HEK293 (cell line): ENCODE data around the gene ABCA12.

Experiments used
- CTCF ChIA-PET: fragments of 350-600 bp; formaldehyde crosslinking; extraction: SDS; loops from one replicate; lab custom pipeline; 2021; ENCODE audit warnings: antibody characterized with exemption; lab: Yijun Ruan, JAX
- POLR2A ChIA-PET: fragments of 300-600 bp; formaldehyde crosslinking; extraction: SDS; loops from one replicate; lab custom pipeline; 2020; ENCODE audit warnings: antibody characterized with exemption, inconsistent platforms; lab: Yijun Ruan, JAX
- H3K27ac ChIP-seq: fragments of 200-500 bp; sonication (Bioruptor generic); 2 replicates; pipeline ENCODE4 v1.5.1; 2014; ENCODE audit warnings: low read depth, low read length, control low read depth, inconsistent platforms; ENCODE audit errors: extremely low read depth
- H3K36me3 ChIP-seq, 2 experiments: fragments of 200-500 bp in 1 of 2; sonication (Bioruptor generic) in 1 of 2; 1 replicate in 1 of 2; 2 replicates in 1 of 2; pipeline ENCODE4 v1.5.1; 2014 to 2017; ENCODE audit warnings: inconsistent platforms in 2 of 2, low read length in 2 of 2; ENCODE audit not compliant: control insufficient read depth in 2 of 2, insufficient read depth in 1 of 2
- H3K4me1 ChIP-seq: fragments of 200-500 bp; sonication (Bioruptor generic); 2 replicates; pipeline ENCODE4 v1.5.1; 2014; ENCODE audit warnings: mild to moderate bottlenecking, low read length, inconsistent platforms; ENCODE audit not compliant: control insufficient read depth, insufficient read depth
- H3K4me3 ChIP-seq: 2 replicates; pipeline ENCODE4 v1.5.1; 2011; ENCODE audit warnings: low read depth, mild to moderate bottlenecking, control low read depth, low read length, moderate library complexity
- H3K9me3 ChIP-seq: fragments of 200-500 bp; sonication (Bioruptor generic); 2 replicates; pipeline ENCODE4 v1.5.1; 2014; ENCODE audit warnings: low read depth, low read length, inconsistent platforms; ENCODE audit not compliant: control insufficient read depth, insufficient read depth
- EGR2 ChIP-seq: fragments of 450-650 bp; formaldehyde crosslinking; IDR thresholded peaks from 2 replicates; pipeline ENCODE4 v1.5.1; 2016; ENCODE audit warnings: low read depth, missing biosample characterization, missing genetic modification characterization
- PBX3 ChIP-seq: sonication (generic); formaldehyde crosslinking; IDR thresholded peaks from 2 replicates; pipeline ENCODE4 v1.8.1; 2022; ENCODE audit warnings: mild to moderate bottlenecking, moderate library complexity, missing genetic modification reagents
- SP2 ChIP-seq: fragments of 450-650 bp; formaldehyde crosslinking; IDR thresholded peaks from 2 replicates; pipeline ENCODE4 v1.5.1; 2016; ENCODE audit warnings: missing biosample characterization, missing genetic modification characterization
- ZBTB48 ChIP-seq: fragments of 450-650 bp; formaldehyde crosslinking; IDR thresholded peaks from 2 replicates; pipeline ENCODE4 v1.5.1; 2016; ENCODE audit warnings: missing biosample characterization, missing genetic modification characterization
- ZFP69B ChIP-seq: fragments of 450-650 bp; formaldehyde crosslinking; IDR thresholded peaks from 2 replicates; pipeline ENCODE4 v1.5.1; 2016; ENCODE audit warnings: missing biosample characterization, missing genetic modification characterization
- ZNF114 ChIP-seq: fragments of 450-650 bp; formaldehyde crosslinking; IDR thresholded peaks from 2 replicates; pipeline ENCODE4 v1.5.0; 2017; ENCODE audit warnings: missing biosample characterization, missing genetic modification characterization
- ZNF138 ChIP-seq: fragments of 450-650 bp; formaldehyde crosslinking; IDR thresholded peaks from 2 replicates; pipeline ENCODE4 v1.5.1; 2016; ENCODE audit warnings: missing biosample characterization, missing genetic modification characterization, borderline replicate concordance
- ZNF211 ChIP-seq: fragments of 450-650 bp; formaldehyde crosslinking; IDR thresholded peaks from 2 replicates; pipeline ENCODE4 v1.5.1; 2016; ENCODE audit warnings: low read depth, missing biosample characterization, missing genetic modification characterization
- ZNF23 ChIP-seq: fragments of 450-650 bp; formaldehyde crosslinking; IDR thresholded peaks from 2 replicates; pipeline ENCODE4 v1.5.1; 2016; ENCODE audit warnings: missing biosample characterization, missing genetic modification characterization, borderline replicate concordance
- ZNF239 ChIP-seq: fragments of 450-650 bp; formaldehyde crosslinking; IDR thresholded peaks from 2 replicates; pipeline ENCODE4 v1.5.1; 2016; ENCODE audit warnings: missing biosample characterization, missing genetic modification characterization
- ZNF324 ChIP-seq: fragments of 450-650 bp; formaldehyde crosslinking; IDR thresholded peaks from 2 replicates; pipeline ENCODE4 v1.5.1; 2016; ENCODE audit warnings: missing biosample characterization, missing genetic modification characterization
- ZNF341 ChIP-seq: fragments of 450-650 bp; formaldehyde crosslinking; IDR thresholded peaks from 2 replicates; pipeline ENCODE4; 2016; ENCODE audit warnings: low read depth, missing biosample characterization, missing genetic modification characterization
- ZNF530 ChIP-seq: fragments of 450-650 bp; formaldehyde crosslinking; IDR thresholded peaks from 2 replicates; pipeline ENCODE4 v1.5.1; 2016; ENCODE audit warnings: low read depth, missing biosample characterization, missing genetic modification characterization
- ZNF549 ChIP-seq: fragments of 450-650 bp; IDR thresholded peaks from 2 replicates; pipeline ENCODE4 v1.5.1; 2018; ENCODE audit warnings: missing biosample characterization, missing genetic modification characterization, mild to moderate bottlenecking, inconsistent platforms, moderate library complexity
- ZNF610 ChIP-seq: fragments of 450-650 bp; formaldehyde crosslinking; IDR thresholded peaks from 2 replicates; pipeline ENCODE4 v1.5.1; 2016; ENCODE audit warnings: missing biosample characterization, missing genetic modification characterization, borderline replicate concordance
- ZXDB ChIP-seq: fragments of 450-650 bp; formaldehyde crosslinking; IDR thresholded peaks from 2 replicates; pipeline ENCODE4 v1.5.1; 2016; ENCODE audit warnings: missing biosample characterization, missing genetic modification characterization
- TF ChIP-seq, protein P1 (sequence below): fragments of 450-650 bp; formaldehyde crosslinking; IDR thresholded peaks from 2 replicates; pipeline ENCODE4 v1.5.1; 2016; ENCODE audit warnings: missing biosample characterization, missing genetic modification characterization, borderline replicate concordance

ABCA12 gene

DNA sequence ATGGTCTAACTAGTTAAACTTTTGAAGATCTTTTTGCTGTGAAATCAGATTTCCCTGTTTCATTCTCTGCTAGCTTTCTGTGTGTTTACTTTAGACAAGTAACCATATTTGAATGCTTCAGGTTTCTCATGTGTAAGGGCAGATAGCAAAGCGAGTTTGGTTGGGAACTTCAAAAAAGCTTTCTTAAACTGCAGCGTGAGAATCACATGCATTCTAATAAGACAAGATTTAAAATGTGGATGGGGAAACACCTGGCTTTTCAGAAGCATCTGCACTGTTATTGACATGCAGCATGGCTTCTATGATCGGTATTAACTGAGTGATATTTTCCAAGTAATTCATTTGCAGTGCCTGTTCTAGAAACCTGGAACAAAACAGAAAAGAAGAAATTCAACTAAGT lies 119.3 kb downstream of the ABCA12 start:
- CTCF ChIA-PET: no interaction called here
- Histone ChIP-seq H3K9me3 (no peaks in the 10 kb centered on the region), H3K36me3 (no peaks in the 10 kb centered on the region), H3K4me1 (no peaks in the 10 kb centered on the region), H3K27ac (no peak overlapping the region), H3K4me3 (no peak overlapping the region)
- no peak for TF ChIP-seq SP2 (tag by site-specific recombination)
- no peak for TF ChIP-seq ZNF530 (tag by site-specific recombination)
- TF ChIP-seq ZNF114 (tag by site-specific recombination): no peak
- no peak for TF ChIP-seq ZNF324 (tag by site-specific recombination)
- no peak for TF ChIP-seq PBX3 (CRISPR knock-in tag)
- no peak for TF ChIP-seq ZFP69B
- no peak for TF ChIP-seq ZNF138 (tag by site-specific recombination)
- TF ChIP-seq ZNF239 (tag by site-specific recombination): no peak
- POLR2A ChIA-PET: no interaction called here

- CTCF ChIA-PET: no interaction called here
- H3K27ac ChIP-seq: no peak overlapping the region
- POLR2A ChIA-PET: no interaction called here
- H3K4me3 ChIP-seq: no peak overlapping the region
- H3K4me1 ChIP-seq: no peaks in the 10 kb centered on the region
- TF ChIP-seq, protein P1, sequence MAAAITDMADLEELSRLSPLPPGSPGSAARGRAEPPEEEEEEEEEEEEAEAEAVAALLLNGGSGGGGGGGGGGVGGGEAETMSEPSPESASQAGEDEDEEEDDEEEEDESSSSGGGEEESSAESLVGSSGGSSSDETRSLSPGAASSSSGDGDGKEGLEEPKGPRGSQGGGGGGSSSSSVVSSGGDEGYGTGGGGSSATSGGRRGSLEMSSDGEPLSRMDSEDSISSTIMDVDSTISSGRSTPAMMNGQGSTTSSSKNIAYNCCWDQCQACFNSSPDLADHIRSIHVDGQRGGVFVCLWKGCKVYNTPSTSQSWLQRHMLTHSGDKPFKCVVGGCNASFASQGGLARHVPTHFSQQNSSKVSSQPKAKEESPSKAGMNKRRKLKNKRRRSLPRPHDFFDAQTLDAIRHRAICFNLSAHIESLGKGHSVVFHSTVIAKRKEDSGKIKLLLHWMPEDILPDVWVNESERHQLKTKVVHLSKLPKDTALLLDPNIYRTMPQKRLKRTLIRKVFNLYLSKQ: no peak
- TF ChIP-seq ZBTB48 (tag by site-specific recombination) (no peak), ZNF23 (tag by site-specific recombination) (no peak)
- TF ChIP-seq, all 188 proteins: peak for 0
- Histone ChIP-seq H3K36me3 (no peaks in the 10 kb centered on the region), H3K9me3 (no peaks in the 10 kb centered on the region)
These were observed 123.0 kb downstream of the ABCA12 start for GRCh38 chr2:215015421-215015820.

- ChIA-PET POLR2A (no interaction called here), CTCF (no interaction called here)
- Histone ChIP-seq H3K9me3 (no peaks in the 10 kb centered on the region), H3K27ac (no peak overlapping the region)
- TF ChIP-seq ZNF211 (tag by site-specific recombination) (no peak), ZBTB48 (tag by site-specific recombination) (no peak), ZNF341 (tag by site-specific recombination) (no peak), EGR2 (tag by site-specific recombination) (no peak), ZNF610 (no peak), ZXDB (tag by site-specific recombination) (no peak)
- TF ChIP-seq, all 188 proteins: peak for 0
- H3K4me1 ChIP-seq: no peaks in the 10 kb centered on the region
- H3K36me3 ChIP-seq: no peaks in the 10 kb centered on the region
- no peak overlapping the region for H3K4me3 ChIP-seq
These were observed 128.0 kb downstream of the ABCA12 start for GRCh38 chr2:215010390-215010789.

GRCh38 chr2:215003001-215003400 lies 135.4 kb downstream of the ABCA12 start:
- Histone ChIP-seq H3K27ac (no peak overlapping the region), H3K4me1 (no peaks in the 10 kb centered on the region), H3K4me3 (no peak overlapping the region), H3K9me3 (no peaks in the 10 kb centered on the region), H3K36me3 (no peaks in the 10 kb centered on the region)
- CTCF ChIA-PET: no interaction called here
- POLR2A ChIA-PET: no interaction called here
- no peak for TF ChIP-seq ZNF549
